NCI-H1436 (cell line): ENCODE data around the gene CLDND2.
"Not testable (repeated sequence)": the region's sequence is repeated elsewhere in the genome, so short reads cannot be mapped to it uniquely, and the experiment has no call there.

ENCODE experiments used
- DNase-seq: peaks from one replicate; lab custom pipeline; 2025; lab: John Stamatoyannopoulos, UW

CLDND2 gene

DNA sequence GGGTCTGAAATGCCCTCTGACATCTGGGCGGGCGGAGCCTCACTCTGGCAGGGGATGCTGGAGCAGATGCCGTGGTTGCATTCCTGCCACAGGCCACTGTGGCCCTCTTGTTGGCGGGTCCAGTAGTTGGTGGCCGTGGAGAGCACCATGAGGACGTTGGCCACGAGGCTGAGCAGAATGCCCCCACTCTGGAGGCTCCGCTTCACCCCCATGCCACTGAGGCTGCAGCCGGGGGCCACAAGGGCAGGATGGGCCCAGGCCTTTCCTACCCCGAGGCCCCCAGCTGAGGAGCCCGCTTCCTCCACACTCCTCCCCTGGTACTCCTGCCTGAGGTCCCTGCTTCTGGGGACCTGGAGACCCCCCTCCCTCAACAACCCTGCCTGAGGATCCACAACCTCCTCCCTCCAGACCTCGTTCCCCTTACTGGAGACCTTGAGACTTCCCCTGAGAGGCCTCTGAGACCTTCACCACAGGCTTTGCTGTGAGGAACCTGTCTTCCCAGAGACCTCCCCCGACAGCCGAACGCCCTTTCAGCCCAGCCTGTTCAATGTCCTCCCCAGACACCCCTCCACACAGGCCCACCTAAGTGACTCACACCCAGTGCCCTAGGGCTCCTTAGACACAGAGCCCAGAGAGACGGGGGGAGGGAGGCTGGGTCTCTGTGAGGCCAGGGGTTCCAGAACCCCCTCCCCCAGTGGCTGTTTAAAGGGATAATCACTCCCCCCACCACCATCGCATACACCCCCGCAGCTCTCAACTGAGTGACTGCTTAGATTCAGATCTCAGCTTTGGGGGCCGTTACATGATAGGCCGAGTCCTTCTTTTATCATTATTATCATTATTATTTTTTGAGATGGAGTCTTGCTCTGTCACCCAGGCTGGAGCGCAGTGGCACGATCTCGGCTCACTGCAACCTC lies at the start of gene CLDND2:
Gene CLDND2 (minus strand): TSS at position 638 of the 917 bp plus-strand sequence. CDS start 426 bp downstream, at position 212.
- DNase-seq = no peak

DNA sequence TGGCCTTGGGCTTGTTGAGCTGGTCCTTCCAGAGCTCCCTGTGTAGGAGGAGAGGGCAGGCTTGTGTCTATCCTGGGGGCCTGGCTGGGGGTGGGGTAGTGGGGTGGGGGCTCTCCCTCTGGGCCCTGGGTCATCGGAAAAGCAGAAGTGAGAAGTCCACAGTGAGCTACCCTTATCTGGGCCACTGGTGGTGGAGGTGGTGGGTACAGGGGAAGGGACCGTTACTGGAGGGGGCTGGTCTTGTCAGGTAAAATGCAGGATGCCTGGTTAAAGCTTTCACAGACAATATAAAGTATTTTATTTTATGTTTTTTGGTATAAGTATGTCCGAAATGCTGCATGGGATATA lies 49.0 kb upstream of the CLDND2 start:
- no peak for DNase-seq

DNA sequence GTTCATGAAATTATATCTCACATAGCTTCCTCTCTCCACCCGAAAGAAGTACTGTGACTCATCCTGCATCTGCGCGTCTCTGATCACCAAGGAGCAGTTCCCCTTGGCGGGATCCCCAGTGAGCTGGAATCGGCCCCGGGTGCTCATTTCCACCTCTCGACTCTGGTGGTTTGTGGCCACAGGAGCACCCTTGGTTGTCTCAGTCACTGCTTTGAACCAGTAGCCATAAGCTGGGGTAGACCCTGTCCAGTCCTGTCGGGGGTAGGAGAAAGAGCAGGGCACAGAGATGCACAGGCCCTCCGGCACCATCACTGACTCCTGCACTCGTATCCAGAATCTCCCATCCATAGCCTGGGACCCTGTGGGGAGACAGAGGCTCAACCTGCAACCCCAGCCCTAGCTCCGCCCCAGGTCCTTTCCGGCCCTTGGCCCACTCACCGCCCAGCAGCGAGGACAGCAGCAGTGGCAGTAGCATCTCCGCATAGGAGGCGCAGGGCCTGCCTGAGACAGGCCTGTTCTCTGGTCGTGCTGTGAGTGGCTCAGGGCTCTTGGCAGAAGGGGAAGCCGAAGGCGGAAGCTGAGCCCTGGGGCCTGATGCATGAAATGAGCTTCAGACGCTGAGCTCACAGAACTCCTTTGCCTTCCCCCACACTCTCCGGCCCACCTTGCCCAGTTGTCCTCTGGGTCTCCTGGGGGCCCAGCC lies 48.5 kb upstream of the CLDND2 start, which contains the start of gene SIGLEC10:
Gene SIGLEC10 (minus strand): TSS at position 536 of the 703 bp plus-strand sequence. CDS start 61 bp downstream, at position 475.
- DNase-seq = no peak

- not testable (repeated sequence) for DNase-seq
Measured at GRCh38 chr19:51416422-51416821, 47.6 kb upstream of the CLDND2 start.

DNA sequence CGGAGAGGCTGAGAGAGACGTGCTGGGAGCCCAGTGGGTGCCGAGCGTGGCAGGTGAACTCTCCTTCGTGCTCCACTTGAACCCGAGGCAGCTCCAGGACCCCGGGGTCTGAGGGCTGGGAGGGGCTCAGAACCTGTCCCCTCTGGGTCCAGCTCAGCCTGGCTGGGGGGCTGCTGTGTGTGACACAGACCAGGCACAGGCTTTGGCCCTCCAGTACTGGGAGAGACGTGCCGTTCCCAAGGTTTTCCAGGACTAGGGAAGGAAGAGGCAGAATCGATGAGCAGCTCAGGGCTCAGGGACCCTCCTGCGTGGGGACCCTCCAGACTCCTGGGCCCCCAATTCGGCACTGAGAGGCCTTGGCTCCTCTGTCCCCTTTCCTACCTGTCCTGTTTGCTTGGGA lies 46.4 kb upstream of the CLDND2 start:
- DNase-seq = no peak

- DNase-seq = no peak
Measured at GRCh38 chr19:51410950-51411748, 42.3 kb upstream of the CLDND2 start.

GRCh38 chr19:51407511-51408131 lies 38.8 kb upstream of the CLDND2 start:
- DNase-seq = no peak

- DNase-seq = no peak
Measured at GRCh38 chr19:51402117-51402516, 33.3 kb upstream of the CLDND2 start.

DNA sequence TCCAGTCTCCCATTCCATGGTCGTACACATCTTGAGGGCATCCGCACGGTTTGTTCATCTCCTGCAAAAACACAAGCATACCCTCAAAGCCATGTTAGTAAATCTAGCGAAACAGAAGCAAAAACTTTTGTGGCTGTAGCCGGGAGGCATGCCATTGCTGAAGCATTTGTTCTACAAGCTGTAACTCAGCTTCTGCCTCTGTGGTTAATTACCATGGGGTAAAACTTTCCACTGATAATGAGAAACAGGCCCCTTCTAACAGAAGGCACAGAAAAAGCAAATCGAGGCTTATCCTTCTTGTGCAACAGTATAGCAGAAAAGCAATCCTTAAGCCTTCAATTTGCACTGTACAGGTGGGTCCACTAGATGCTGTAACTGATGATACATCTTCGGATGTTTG lies 31.1 kb upstream of the CLDND2 start:
- not testable (repeated sequence) for DNase-seq

DNA sequence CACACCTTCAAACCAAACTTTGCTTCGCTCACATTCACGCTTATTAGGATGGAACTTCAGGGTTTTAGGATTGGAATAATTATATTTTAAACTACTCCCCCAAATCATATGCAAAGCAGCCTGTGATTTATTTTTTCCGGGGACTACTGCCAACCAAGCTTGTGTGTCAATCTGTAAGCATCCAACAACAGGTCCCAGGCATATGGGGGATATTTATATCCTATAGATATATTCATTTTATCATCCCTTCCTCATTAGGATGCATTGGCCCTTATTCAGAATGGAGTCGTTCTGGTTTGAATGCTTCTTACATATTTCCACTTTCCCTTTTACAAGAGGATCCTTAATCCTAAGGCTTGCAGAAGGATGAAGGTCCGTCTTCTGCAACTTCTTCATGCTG lies 30.4 kb upstream of the CLDND2 start:
- no peak for DNase-seq

DNA sequence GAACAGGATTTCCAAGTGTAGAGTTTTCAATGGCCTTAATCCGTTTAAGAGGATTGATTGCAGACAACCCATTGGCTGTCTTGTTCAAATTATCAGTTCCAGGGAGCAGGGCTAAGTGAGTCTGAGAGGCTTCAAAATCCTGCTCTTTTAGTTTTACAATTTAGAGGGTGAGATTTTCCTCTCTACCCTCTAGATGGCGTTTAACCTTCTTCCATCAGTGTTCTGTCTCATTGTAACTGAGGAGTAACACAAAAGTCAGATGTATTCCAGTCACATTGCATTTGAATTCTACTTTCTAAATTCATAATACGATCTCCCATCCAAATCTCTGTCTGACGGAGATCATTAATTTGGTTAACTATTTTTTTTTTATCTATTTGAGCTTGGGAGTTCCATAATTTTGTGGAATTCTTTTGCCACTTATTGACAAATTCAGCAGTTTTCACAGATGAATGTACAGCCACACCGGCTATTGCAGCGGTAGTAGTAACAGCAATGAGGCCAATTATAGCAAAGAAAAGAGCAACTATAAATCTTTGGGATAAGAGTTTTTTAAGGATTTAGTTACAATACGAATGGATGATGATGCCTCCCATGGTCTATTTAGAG lies 29.4 kb upstream of the CLDND2 start:
- peak; percentile 18 for DNase-seq

GRCh38 chr19:51397453-51397852 lies 28.6 kb upstream of the CLDND2 start:
- not testable (repeated sequence) for DNase-seq

GRCh38 chr19:51396175-51396574 lies 27.4 kb upstream of the CLDND2 start:
- no peak for DNase-seq

GRCh38 chr19:51394050-51394836 lies 25.4 kb upstream of the CLDND2 start:
- peak; percentile 100 for DNase-seq

DNA sequence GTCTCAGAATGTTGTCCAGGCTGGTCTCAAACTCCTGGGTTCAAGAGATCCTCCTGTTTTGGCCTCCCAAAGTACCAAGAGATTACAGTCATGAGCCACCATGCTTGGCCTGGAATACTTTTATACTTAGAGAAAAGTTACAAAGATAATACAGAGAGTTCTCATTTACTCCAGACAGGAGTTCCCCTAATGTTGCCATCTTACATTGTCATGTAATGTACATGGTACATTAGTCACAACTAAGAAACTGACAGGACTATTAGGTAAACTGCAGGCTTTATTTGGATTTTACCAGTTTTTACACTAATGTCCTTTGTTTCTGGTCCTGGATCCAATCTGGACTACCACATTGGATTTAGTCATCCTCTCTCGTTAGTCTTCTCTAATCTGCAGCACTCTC lies 23.9 kb upstream of the CLDND2 start:
- DNase-seq = no peak

GRCh38 chr19:51391073-51391611 lies 22.3 kb upstream of the CLDND2 start:
- no peak for DNase-seq

GRCh38 chr19:51389143-51389542 lies 20.3 kb upstream of the CLDND2 start:
- DNase-seq = no peak

GRCh38 chr19:51387924-51388389 lies 19.2 kb upstream of the CLDND2 start, which contains the start of gene LIM2:
LIM2 (minus strand) TSS chr19:51387974; CDS start chr19:51387443, 531 bp downstream.
- no peak for DNase-seq

DNA sequence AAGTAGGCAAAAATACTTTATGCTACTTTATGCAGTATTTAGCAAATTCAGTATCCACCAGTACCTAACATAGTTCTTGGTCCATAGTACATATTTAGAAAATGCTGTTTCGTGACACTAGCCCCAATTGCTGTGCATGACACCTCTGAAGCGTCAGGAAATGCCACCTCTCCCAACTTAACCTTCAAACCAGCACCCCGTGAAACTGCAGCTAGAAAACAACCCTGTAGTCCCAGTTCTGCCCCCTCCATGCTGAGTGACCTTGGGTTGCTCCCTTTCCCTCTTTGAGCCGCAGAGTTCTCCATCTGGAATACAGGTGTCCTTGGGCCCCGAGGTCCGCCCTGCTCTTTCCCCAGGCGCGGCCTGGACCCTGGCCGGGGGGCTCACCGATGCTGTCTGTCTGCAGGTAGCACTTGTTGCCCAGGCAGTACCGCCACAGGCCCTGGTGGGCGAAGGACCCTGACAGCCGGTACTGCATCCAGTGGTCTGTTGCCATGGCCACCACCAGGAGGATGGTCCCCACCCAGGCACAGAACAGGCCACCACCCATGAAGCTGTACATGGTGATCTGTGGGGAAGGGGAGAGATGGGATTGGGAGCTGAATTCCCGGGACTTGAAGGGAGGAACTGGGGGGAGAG lies 18.2 kb upstream of the CLDND2 start:
- no peak for DNase-seq
